ENCODE measurements around the gene USP4. TPM values are rescaled to one million over a fixed set of nuclear protein-coding genes. Genes with fewer than 3 reads are reported as not detected.

The USP4 gene
- total RNA-seq (ENCODE audit: low replicate concordance) = 23.2 and 28.2 TPM in 2 replicates

GRCh38 chr3:49339941-49340800 lies at the start of gene USP4:
Gene USP4, minus strand, starts transcription at chr3:49340053. Its CDS starts 29 bp downstream, at chr3:49340024.

DNA sequence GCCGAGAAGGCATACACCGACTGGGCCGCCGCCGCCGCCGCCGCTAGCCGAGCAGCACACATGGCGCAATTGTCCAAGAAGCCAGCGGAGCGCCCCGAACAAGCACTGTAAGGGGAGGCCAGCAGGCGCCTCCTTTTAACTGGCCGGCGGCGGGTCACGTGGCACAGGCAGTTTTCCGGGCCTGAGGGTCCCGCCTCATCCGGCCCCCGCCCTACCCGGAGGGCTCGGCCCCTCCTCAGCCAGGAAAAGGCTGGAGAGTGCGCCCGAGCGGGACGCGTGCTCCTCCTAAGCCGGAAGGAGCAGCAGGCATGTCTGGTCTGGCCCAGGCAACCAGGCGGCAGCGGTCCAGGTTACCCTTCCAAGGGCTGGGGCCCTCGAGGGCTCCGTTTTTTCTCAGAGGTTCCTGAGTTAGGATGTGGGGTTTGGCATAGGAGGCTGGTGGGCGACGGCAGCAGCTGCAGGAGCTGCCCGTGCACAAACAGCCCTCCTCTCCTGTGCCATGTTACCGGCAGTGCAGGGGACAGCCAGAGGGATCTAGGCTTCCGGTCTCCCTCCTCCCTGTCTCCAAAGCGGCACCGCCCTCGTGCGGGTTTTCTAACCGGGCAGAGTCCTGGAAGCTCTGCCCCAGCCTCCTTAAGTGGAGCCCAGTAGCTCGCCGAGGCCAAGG lies 18.5 kb upstream of the USP4 start, which contains the start of gene GPX1:
GPX1 (minus strand) TSS at position 137 of the 667 bp plus-strand sequence; CDS start at position 62, 75 bp downstream.

DNA sequence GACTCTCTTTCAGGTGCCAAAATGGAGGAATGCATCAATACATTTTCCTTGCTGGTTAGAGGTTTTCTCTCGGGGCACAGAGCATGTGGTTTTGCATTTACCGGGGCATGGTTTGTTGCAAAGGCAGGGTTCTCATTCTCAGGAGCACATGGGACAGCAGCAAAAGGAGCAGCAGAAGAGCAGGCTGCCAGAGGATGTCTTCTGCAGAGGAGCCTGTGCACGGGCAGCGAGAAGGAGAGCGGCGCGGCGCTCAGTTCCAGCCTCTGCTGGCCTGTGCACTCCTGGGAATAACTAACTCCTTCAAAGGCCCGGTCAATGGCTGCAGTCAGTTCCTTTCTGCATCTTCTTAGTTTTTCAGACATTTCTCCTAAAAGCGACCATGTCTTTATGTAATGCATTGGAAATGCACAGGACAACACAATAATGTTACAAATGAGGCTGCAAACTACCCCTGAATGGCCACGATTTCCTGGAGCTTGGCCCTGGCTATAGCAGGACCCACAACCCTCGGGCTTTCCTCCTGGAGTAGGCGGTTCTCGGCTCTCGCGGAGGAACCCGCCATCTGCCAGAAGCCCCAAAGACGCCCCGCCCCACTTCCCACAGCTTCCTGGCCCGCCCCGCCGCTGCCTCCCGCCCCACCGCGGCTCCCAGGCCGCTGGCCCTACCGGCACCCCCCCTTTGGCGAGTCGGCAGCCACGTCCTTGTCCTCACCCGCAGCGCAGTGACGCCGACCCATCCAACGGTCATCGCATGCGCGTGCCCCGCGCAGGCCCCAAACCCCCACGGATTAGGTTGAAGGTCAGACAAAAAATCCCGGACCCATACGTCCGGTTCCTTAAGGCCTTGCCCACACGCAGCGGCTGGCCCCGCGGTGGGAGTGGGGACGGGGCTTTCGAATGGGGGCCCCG lies 63.1 kb downstream of the USP4 start, which contains the start of gene C3orf62:
C3orf62 (minus strand) TSS at position 758 of the 908 bp plus-strand sequence; CDS start at position 398, 360 bp downstream.

Other genes starting within 250 kb of the USP4 start
- gene QRICH1, start 246.0 kb downstream of the USP4 start, total RNA-seq (ENCODE audit: low replicate concordance) = 46.3 and 51.3 TPM in 2 replicates
- gene QARS1, start 235.3 kb downstream of the USP4 start, total RNA-seq (ENCODE audit: low replicate concordance) = 299 and 321 TPM in 2 replicates
- gene USP19, start 219.2 kb downstream of the USP4 start, total RNA-seq (ENCODE audit: low replicate concordance) = 34.7 and 77.0 TPM in 2 replicates
- gene LAMB2, start 207.0 kb downstream of the USP4 start, total RNA-seq (ENCODE audit: low replicate concordance) = 460 and 630 TPM in 2 replicates
- gene CCDC71, start 173.7 kb downstream of the USP4 start, total RNA-seq (ENCODE audit: low replicate concordance) = 13.8 and 19.6 TPM in 2 replicates
- 24.7 and 26.5 TPM in 2 replicates for gene KLHDC8B, start 168.5 kb downstream of the USP4 start, total RNA-seq (ENCODE audit: low replicate concordance)
- 0.59 and 0.90 TPM in 2 replicates for gene C3orf62, start 62.8 kb downstream of the USP4 start, total RNA-seq (ENCODE audit: low replicate concordance)
- 401 and 519 TPM in 2 replicates for gene GPX1, start 18.3 kb upstream of the USP4 start, total RNA-seq (ENCODE audit: low replicate concordance)
- gene RHOA, start 71.9 kb upstream of the USP4 start, total RNA-seq (ENCODE audit: low replicate concordance) = 402 and 587 TPM in 2 replicates
- gene TCTA, start 72.4 kb upstream of the USP4 start, total RNA-seq (ENCODE audit: low replicate concordance) = 18.8 and 21.3 TPM in 2 replicates
- 0.60 and 2.0 TPM in 2 replicates for gene AMT, start 82.4 kb upstream of the USP4 start, total RNA-seq (ENCODE audit: low replicate concordance)
- gene NICN1, start 89.3 kb upstream of the USP4 start, total RNA-seq (ENCODE audit: low replicate concordance) = 8.8 and 9.4 TPM in 2 replicates
- gene DAG1, start 130.2 kb upstream of the USP4 start, total RNA-seq (ENCODE audit: low replicate concordance) = 19.3 and 38.8 TPM in 2 replicates
- gene BSN, start 214.4 kb upstream of the USP4 start, total RNA-seq (ENCODE audit: low replicate concordance) = under 0.01 and 0.08 TPM in 2 replicates

Measured in smooth muscle cell of the coronary artery (primary cell).